GM04504 (cell line): ENCODE measurements around the gene B3GALT4.

Source experiments
- DNase-seq: peaks from one replicate; pipeline ENCODE4 v3.0.0-alpha.2; 2012; ENCODE audit warnings: low read depth

Gene B3GALT4

GRCh38 chr6:33315793-33316602, 39.1 kb downstream of the B3GALT4 start:
- no peak for DNase-seq

GRCh38 chr6:33316603-33317418, 39.9 kb downstream of the B3GALT4 start:
- no peak for DNase-seq

- no peak for DNase-seq
Measured at GRCh38 chr6:33317419-33317668, 40.4 kb downstream of the B3GALT4 start.

- peak; percentile 99 for DNase-seq
Measured at GRCh38 chr6:33317669-33318425, 40.9 kb downstream of the B3GALT4 start, which contains the start of gene ZBTB22. Gene ZBTB22 (minus strand): TSS chr6:33317744. CDS start chr6:33316916, 828 bp downstream.

- no peak for DNase-seq
Measured at GRCh38 chr6:33318426-33319073, 41.6 kb downstream of the B3GALT4 start.

GRCh38 chr6:33319939-33320314, 43.0 kb downstream of the B3GALT4 start:
- no peak for DNase-seq

GRCh38 chr6:33320315-33321181, 43.6 kb downstream of the B3GALT4 start:
- peak; percentile 90 for DNase-seq

GRCh38 chr6:33321227-33321626, 44.3 kb downstream of the B3GALT4 start:
- no peak for DNase-seq

- no peak for DNase-seq
Measured at GRCh38 chr6:33323623-33323948, 46.7 kb downstream of the B3GALT4 start.

GRCh38 chr6:33324125-33324524, 47.2 kb downstream of the B3GALT4 start:
- no peak for DNase-seq
